Kidney epithelial cell (primary cell): Measurements from ENCODE around the gene CCDC92. TPM values are rescaled to one million over a fixed set of nuclear protein-coding genes. Genes with fewer than 3 reads are reported as not detected.
A peak's percentile ranks its signal among the peaks of the same experiment; 100 is the strongest.

Experiments used
- DNase-seq: peaks from one replicate; pipeline ENCODE4 v3.0.0-alpha.2; 2010; ENCODE audit warnings: low read depth
- H3K27me3 ChIP-seq: 2 replicates; pipeline ENCODE4 v1.6.0; 2011; ENCODE audit warnings: low read length; ENCODE audit not compliant: control insufficient read depth, insufficient read depth
- H3K36me3 ChIP-seq: 2 replicates; pipeline ENCODE4 v1.5.1; 2011; ENCODE audit warnings: low read length; ENCODE audit not compliant: control insufficient read depth, insufficient read depth
- H3K4me3 ChIP-seq: 2 replicates; pipeline ENCODE4 v1.5.1; 2011; ENCODE audit warnings: low read depth, mild to moderate bottlenecking, control low read depth, low read length
- total RNA-seq: library from RNA; depleted of rRNA; stranded (reverse); fragments of >200 nt; gene quantifications from 2 replicates; pipeline ENCODE4 v1.2.3, GENCODE V29; 2015
- TF ChIP-seq, protein P1 (sequence below): IDR thresholded peaks from 2 replicates; pipeline ENCODE4 v1.5.1; 2011; ENCODE audit warnings: mild to moderate bottlenecking, moderate library complexity, low read length, control low read depth, inconsistent platforms; ENCODE audit not compliant: insufficient read depth, poor library complexity, severe bottlenecking

CCDC92 gene
- total RNA-seq, 1 donor from 2014 or later, result 30.8 TPM

DNA sequence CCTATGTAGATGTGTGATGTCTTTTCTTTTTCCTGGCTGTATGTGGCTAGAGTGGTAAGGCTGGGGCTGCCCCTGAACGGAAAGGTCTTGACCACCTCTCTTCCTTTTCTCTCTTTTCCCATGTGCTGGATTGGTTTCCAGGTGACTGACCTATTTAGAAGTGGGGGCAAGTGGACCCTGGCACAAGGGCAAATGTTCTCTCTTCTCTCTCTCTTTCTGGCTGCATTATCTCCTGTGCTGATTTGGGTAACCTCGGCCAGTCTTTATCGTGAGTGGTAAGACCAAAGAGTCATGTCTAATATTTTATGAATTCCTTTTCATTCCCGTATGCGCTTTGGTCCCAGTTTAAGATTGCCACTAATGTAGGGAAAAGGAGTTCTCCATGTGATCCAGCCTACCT lies 16.5 kb upstream of the CCDC92 start:
- Histone ChIP-seq H3K27me3 (no peaks in the 10 kb centered on the region), H3K36me3 (peaks cover 1% of the 10 kb centered on the region), H3K4me3 (no peak overlapping the region)
- DNase-seq, result no peak
- TF ChIP-seq, protein P1, sequence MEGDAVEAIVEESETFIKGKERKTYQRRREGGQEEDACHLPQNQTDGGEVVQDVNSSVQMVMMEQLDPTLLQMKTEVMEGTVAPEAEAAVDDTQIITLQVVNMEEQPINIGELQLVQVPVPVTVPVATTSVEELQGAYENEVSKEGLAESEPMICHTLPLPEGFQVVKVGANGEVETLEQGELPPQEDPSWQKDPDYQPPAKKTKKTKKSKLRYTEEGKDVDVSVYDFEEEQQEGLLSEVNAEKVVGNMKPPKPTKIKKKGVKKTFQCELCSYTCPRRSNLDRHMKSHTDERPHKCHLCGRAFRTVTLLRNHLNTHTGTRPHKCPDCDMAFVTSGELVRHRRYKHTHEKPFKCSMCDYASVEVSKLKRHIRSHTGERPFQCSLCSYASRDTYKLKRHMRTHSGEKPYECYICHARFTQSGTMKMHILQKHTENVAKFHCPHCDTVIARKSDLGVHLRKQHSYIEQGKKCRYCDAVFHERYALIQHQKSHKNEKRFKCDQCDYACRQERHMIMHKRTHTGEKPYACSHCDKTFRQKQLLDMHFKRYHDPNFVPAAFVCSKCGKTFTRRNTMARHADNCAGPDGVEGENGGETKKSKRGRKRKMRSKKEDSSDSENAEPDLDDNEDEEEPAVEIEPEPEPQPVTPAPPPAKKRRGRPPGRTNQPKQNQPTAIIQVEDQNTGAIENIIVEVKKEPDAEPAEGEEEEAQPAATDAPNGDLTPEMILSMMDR, result no peak

DNA sequence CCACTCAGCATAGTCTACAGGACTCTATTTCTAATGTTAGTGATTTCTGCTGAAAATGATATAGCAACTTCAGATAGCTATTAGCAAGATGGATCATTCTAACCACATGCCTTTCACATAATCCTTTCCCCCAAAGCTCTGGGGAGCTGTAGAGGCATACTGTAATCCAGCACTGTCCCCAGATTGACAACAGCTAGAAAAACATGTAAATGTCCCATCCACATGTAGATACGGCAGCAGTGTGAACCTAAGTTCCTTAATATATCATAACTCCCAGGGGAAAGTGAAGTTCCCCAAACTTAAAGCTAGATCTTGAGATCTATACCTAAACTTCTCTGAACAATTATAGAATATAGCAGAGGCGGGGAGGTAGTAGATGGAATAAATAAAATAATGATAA lies 14.4 kb upstream of the CCDC92 start:
- TF ChIP-seq, protein P1, result no peak
- no peak for DNase-seq
- peaks cover 1% of the 10 kb centered on the region for H3K36me3 ChIP-seq
- H3K27me3 ChIP-seq, result no peaks in the 10 kb centered on the region
- H3K4me3 ChIP-seq, result no peak overlapping the region

- no peak for DNase-seq
- no peaks in the 10 kb centered on the region for H3K36me3 ChIP-seq
- H3K4me3 ChIP-seq, result no peak overlapping the region
- TF ChIP-seq, protein P1, result no peak
- H3K27me3 ChIP-seq, result no peaks in the 10 kb centered on the region
Measured at GRCh38 chr12:123986374-123986965, 13.8 kb upstream of the CCDC92 start.

GRCh38 chr12:123984903-123985302 lies 12.3 kb upstream of the CCDC92 start:
- TF ChIP-seq, protein P1, result no peak
- no peaks in the 10 kb centered on the region for H3K36me3 ChIP-seq
- H3K4me3 ChIP-seq, result no peak overlapping the region
- DNase-seq, result no peak
- no peaks in the 10 kb centered on the region for H3K27me3 ChIP-seq

- no peaks in the 10 kb centered on the region for H3K27me3 ChIP-seq
- DNase-seq, result no peak
- no peak overlapping the region for H3K4me3 ChIP-seq
- no peaks in the 10 kb centered on the region for H3K36me3 ChIP-seq
- TF ChIP-seq, protein P1, result peak; percentile 66
Measured at GRCh38 chr12:123983822-123984485, 11.3 kb upstream of the CCDC92 start.

DNA sequence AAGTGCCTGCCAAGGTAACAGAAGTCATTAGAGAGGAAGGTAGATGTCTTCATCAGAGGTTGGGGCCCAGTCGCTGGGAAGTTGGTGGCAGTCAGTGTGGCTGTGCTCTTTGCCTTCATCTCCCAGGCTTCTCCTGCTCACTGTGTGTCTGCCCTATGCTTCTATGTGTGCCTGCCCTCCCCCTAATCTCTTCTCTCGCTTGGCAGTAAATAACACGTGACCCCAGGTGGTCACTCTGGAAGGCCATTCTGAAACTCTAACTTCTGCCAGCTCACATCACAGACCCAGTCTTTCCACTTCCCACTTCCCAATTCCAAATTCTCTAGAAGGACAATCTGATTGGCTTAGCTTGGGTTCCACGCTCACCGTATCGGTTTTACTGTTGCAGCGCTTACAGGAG lies 9.6 kb upstream of the CCDC92 start:
- Histone ChIP-seq H3K4me3 (no peak overlapping the region), H3K36me3 (no peaks in the 10 kb centered on the region), H3K27me3 (no peaks in the 10 kb centered on the region)
- no peak for DNase-seq
- TF ChIP-seq, protein P1, result no peak
